Retinal pigment epithelial cell (primary cell): ENCODE data around the gene PRKAG2.

Source experiments
- DNase-seq: peaks from one replicate; pipeline ENCODE4 v3.0.0-alpha.2; 2010; ENCODE audit warnings: low read depth
- H3K4me3 ChIP-seq: 2 replicates; pipeline ENCODE4 v1.5.1; 2011; ENCODE audit warnings: mild to moderate bottlenecking, low read length, control low read depth, moderate library complexity
- TF ChIP-seq, protein P1 (sequence below): conservative IDR thresholded peaks from 2 replicates; pipeline ENCODE4 v1.5.1; 2011; ENCODE audit warnings: low read depth, low read length, control low read depth, inconsistent platforms

The PRKAG2 gene

DNA sequence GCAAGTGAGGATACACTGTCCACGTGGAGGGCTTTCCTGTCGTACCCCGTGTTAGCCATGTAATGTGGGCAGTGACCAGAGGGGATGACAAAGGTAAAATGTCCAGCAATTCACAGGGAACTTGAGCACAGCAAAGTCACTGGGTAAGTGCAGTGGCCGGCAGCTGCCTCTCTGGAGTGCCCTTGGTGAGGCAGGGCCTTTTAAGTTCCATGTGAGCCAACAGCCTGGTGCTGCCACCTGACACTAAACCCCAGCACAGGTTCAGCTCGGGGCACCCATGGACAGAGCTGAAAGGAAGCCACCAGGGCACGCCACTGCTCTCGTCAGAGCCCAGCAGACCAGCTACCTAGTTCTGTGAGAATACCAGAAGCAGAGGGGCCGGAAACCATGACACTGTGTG lies 168.3 kb downstream of the PRKAG2 start:
- DNase-seq, result no peak
- TF ChIP-seq, protein P1, sequence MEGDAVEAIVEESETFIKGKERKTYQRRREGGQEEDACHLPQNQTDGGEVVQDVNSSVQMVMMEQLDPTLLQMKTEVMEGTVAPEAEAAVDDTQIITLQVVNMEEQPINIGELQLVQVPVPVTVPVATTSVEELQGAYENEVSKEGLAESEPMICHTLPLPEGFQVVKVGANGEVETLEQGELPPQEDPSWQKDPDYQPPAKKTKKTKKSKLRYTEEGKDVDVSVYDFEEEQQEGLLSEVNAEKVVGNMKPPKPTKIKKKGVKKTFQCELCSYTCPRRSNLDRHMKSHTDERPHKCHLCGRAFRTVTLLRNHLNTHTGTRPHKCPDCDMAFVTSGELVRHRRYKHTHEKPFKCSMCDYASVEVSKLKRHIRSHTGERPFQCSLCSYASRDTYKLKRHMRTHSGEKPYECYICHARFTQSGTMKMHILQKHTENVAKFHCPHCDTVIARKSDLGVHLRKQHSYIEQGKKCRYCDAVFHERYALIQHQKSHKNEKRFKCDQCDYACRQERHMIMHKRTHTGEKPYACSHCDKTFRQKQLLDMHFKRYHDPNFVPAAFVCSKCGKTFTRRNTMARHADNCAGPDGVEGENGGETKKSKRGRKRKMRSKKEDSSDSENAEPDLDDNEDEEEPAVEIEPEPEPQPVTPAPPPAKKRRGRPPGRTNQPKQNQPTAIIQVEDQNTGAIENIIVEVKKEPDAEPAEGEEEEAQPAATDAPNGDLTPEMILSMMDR, result no peak
- no peak overlapping the region for H3K4me3 ChIP-seq

GRCh38 chr7:151707757-151708156 lies 169.2 kb downstream of the PRKAG2 start:
- DNase-seq, result no peak
- no peak overlapping the region for H3K4me3 ChIP-seq
- TF ChIP-seq, protein P1, result no peak

- no peak overlapping the region for H3K4me3 ChIP-seq
- no peak for DNase-seq
- TF ChIP-seq, protein P1, result no peak
These were observed 169.8 kb downstream of the PRKAG2 start for GRCh38 chr7:151707105-151707469.

GRCh38 chr7:151706277-151707104 lies 170.4 kb downstream of the PRKAG2 start:
- no peak overlapping the region for H3K4me3 ChIP-seq
- TF ChIP-seq, protein P1, result no peak
- DNase-seq, result no peak

DNA sequence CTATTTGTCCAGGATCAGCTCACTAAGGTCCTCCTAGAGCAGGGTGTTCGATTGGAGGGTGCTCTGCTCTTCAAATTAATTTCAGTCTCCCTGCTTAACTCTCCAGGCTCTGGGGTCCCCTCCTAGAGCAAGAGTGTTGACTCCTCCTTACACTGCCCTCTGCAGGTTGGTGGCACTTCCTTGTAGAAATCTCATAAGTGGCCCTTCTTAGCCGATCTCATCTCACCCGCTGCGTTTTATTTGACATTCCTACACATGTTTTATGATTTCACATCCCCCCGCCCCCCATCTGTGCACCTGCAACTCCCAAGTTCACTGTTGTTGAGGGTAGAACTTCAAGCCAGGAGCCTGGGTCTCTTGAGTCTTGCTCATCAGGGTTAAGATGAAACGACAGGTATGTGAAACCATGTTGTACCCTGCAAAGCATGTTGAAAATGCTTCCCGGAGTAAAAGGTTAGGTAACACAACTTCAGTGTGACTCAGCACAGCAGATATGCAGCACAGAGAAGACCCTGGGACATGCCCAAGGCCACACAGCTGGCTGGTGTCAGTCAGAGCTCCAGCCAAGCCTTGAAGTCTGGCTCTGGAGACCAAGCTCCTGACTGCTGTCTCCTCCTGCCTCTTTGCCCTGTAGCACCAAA lies 171.2 kb downstream of the PRKAG2 start:
- no peak for DNase-seq
- TF ChIP-seq, protein P1, result peak; percentile 75
- no peak overlapping the region for H3K4me3 ChIP-seq

- no peak overlapping the region for H3K4me3 ChIP-seq
- DNase-seq, result no peak
- TF ChIP-seq, protein P1, result no peak
These were observed 171.8 kb downstream of the PRKAG2 start for GRCh38 chr7:151704960-151705635.
